HG02642 (cell line): ENCODE results near the gene ZFHX3.

Experiments
- ATAC-seq: cut with Tn5 transposase; IDR thresholded peaks from one replicate; pipeline ENCODE4 v1.9.1; 2021; ENCODE audit warnings: mild to moderate bottlenecking; ENCODE audit not compliant: unreplicated experiment, poor library complexity

The ZFHX3 gene

GRCh38 chr16:72891291-72892227 lies 156.4 kb downstream of the ZFHX3 start:
- ATAC-seq: no peak

DNA sequence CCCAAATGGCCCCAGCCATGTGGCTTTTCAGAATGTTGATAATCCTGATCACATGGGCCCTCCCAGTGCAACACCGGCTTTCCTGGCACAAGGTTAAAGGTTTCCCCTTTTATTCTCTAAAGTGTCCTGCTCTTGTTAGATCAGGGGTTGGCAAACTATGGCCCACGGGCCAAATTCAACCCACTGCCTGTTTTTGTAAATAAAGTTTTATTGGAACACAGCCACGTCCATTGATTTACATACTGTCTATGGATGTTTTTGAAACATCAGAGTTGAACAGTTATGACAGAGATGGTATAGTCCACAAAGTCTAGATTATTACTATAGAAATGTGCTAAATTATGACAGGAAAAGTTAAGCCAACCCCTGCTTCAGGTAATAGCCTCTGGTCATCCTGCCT lies 157.3 kb downstream of the ZFHX3 start:
- no peak for ATAC-seq

GRCh38 chr16:72889616-72890582 lies 158.0 kb downstream of the ZFHX3 start:
- no peak for ATAC-seq

GRCh38 chr16:72887537-72887936 lies 160.4 kb downstream of the ZFHX3 start:
- no peak for ATAC-seq

- no peak for ATAC-seq
Observed at GRCh38 chr16:72886346-72886974, 161.5 kb downstream of the ZFHX3 start.

GRCh38 chr16:72884573-72884972 lies 163.4 kb downstream of the ZFHX3 start:
- no peak for ATAC-seq

DNA sequence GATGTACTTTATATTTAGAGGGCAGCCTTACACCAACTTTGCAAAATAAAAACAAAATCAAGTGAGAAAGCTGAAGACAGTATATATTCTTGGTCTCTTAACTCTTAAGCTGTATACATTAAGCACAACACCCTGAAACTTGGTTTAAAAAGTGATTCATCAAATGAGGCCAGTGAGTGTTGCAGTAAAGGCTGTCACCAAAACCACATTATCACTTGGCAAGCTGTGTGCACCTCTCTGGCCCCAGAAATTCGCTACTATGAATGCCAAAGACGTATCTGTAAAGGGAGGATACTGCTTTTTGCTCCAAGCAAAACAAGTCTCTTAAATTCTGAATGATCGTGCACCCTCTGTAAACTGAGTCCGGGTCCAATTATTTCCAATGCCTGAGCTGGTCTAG lies 163.9 kb downstream of the ZFHX3 start:
- no peak for ATAC-seq

DNA sequence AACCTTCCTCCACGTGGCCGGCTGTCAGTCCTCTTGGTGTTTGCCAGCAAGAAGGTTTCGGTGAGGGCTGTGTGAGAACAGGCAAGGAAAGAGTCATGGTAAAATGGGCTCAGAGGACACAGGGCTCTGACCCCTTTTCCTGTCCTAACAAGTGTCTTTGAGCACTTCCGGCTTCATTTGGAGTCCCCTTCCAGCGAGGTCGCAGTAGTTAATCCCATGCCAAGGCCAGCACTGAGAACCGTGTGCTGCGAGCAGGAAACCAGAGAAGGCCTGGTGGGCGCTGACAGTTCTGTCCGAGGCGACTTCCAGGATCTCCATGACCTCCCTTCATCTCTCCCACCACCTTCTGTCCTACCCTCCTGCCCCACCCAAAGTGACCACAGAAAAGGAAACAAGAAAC lies 168.1 kb downstream of the ZFHX3 start:
- no peak for ATAC-seq

DNA sequence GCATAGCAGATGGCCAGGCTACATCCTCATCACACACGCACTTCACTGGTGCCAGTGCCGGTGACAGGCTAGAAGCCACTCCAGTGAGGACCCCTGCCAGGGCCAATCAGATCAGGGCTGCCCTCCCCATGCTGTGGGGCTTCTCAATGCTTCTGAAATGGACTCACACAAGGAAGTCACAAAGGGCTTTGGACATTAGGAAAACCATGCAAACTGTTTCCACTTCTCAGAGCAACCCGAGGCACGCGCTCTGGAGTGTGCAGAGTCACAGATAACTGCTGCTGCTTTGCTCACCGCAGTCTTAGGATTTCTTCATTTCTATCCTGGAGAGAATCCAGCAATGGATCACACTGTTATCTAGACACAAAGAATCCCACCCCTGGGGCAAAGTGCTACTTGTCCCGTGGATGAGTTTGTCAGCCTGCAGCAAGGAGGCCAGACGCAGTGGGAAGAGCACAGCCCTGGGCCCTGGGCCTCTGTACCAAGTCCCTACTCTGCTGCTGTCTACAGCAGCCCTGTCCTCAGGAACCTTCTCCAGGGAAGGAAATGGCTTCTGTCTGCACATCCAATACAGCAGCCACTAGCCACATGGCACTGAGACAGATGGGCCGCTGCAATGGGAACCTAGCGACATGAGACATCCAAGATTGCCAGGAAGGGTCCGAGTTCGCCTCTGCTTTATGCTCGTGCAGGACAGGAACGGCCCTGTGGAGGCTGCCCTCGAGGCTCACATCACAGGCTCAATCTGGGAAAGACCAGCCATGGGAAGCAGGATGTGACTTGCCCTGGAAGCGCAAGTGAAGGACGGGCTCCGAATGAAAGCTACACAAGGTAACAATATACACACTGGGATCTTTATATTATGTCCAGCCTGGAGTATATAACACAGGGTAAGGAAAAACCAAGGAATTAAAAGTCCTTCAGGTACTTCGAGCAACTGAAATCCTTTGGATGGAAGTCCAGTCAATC lies 169.3 kb downstream of the ZFHX3 start:
- no peak for ATAC-seq

DNA sequence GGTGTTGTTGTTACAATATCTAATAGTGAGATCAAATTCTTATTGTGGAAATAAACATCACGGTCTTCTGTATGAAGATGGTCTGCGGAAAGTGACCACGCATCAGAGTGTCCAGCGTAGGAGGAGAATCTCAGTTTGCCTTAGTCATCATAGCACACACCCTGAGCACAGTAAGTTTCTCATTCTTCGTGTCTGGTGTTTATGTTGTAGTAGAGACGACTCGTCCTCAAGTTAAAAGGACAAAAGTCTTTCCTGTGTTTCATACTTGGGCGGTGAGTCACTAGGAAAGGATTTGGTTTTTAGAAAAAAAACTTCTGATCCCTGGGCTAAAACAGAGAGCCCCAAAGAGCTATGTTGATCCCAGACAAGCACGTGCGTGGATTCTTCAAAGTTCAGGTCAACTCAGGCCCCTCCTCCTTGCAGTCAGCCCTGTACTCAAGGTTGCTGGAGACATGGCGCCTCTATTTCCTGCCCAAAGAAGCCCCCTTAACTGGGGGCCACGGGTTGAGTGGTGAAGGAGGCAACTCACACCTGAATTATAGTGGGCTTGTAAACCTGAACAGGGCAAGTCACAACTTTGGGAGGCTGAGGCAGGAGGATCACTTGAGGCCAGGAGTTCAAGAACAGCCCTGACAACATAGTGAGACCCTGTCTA lies 170.4 kb downstream of the ZFHX3 start:
- ATAC-seq: no peak

- no peak for ATAC-seq
Observed at GRCh38 chr16:72876981-72877373, 171.0 kb downstream of the ZFHX3 start.

GRCh38 chr16:72876221-72876620 lies 171.7 kb downstream of the ZFHX3 start:
- ATAC-seq: no peak

- no peak for ATAC-seq
Observed at GRCh38 chr16:72875291-72876031, 172.5 kb downstream of the ZFHX3 start.

GRCh38 chr16:72873853-72874252 lies 174.1 kb downstream of the ZFHX3 start:
- no peak for ATAC-seq

DNA sequence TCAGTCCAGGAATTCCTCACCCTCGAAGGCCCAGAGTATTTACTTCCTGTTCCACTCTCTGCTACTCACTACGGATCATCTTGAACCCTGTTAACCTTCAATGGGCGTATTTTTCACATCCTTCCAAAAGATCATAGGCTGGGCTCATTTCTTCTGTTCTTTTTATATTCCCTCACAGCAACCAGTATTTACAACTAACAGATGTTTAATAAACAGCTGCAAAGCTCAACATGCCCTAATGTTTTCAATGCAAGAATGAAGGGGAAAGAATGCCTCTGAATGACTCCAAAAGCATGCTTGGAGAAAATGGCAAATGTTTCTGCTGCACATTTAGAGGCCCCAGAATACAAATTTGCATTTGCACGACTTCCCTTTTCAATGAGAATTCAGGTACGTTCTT lies 174.9 kb downstream of the ZFHX3 start:
- no peak for ATAC-seq

DNA sequence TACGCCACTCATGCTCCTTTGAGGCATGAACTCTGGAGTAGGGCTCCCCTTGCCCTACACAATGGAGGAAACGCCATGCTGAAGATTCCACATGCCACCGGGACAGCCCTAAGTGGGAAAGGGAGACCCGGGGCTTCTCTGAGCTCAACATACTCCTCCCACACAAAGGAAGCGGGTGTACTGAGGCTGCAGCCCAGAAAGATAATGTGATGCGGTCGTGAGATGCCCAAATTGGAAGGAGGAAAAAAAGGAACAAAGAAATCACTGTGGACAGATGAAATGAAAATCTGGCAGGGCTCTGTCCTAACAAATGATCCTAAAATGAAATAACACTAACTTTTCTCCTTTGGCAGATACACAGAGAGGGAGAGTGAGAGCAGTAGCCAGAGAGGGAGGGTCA lies 182.1 kb downstream of the ZFHX3 start:
- ATAC-seq: no peak

DNA sequence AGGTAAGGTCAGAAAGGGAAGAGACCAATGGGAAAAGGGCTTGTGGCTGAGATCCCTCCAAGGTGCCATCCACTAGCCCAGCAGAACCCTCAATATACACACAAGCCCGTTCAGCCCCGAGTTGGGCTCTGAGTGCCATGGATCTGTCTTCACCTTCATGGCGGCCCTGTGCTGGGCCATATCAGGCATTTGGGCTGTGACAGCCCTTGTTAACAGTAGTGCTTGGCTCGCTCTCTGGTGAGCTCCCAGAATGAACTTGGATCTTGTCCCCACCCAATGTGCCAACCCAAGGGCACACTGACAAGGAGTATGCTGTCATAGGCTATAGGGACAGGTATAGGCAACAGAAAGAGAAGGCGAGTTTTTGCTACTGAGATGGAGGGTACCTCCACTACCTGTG lies 182.7 kb downstream of the ZFHX3 start:
- no peak for ATAC-seq

DNA sequence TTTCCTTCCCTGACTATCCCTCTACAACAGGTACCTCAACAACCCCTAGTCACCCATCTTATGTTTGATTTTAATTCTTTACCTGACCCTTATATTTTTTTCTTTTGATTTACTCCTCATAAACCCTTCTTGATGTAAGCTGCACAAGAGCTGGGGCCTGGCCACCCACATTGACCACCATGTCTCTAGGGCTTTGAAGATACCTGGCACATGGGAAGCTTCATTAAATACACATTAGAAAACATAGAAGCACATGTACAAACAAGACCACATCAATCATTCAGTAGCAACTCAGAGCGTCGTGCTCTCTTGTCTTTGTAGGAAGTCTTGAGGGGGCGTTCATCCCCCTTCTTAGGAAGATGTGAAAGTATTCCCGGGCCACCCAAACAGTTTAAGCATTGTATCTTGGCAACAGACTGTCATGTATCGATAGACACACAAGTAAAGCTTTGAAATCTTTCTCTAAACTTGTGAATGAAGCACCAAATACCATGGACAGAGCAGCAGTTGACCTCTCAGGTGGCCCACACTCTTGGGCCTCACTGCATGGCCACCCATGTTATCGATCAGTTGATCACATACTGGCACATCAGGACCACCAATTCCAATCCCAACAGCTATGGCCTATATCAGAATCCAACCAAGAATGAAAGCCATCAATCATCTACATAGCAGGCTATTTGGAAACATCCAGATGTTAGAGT lies 183.6 kb downstream of the ZFHX3 start:
- no peak for ATAC-seq
